Epidermal melanocyte (primary cell): ENCODE data around the gene COL13A1.

Source experiments
- DNase-seq: peaks from one replicate; pipeline ENCODE4 v3.0.0; 2011; ENCODE audit warnings: low spot score; ENCODE audit not compliant: insufficient read length

Gene COL13A1

GRCh38 chr10:69845574-69846292, 44.0 kb downstream of the COL13A1 start:
- DNase-seq, result peak; percentile 78

DNA sequence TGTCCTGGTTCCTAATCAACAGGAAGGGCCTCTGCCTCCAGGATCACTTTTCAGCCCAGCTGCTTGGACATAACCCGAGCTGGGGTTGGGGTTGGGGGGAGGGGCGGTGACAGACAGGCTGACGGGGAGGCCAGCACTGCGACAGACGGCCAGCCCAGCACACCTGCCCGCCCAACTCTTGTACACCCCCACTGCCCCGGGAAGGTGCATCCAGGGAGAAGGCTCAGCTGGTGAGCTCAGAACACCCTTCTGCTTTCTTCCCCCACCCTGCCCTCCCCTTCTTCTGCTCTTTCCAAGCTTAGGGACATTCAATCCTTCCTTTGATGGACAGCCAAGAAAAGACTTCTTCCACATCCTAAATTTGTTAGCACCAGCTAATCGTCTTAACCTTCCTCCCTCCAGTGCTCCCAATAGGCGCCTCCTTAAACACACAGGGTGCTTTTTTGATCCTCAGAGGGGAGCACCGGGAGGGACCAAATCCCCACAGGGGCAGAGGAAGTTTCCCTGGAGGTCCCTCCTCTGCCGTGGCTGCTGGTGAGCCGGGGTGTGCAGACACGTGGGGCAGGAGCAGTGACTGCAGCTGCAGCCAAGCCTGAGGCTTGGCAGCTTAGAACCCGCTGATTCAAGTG, 44.7 kb downstream of the COL13A1 start:
- DNase-seq, result no peak

DNA sequence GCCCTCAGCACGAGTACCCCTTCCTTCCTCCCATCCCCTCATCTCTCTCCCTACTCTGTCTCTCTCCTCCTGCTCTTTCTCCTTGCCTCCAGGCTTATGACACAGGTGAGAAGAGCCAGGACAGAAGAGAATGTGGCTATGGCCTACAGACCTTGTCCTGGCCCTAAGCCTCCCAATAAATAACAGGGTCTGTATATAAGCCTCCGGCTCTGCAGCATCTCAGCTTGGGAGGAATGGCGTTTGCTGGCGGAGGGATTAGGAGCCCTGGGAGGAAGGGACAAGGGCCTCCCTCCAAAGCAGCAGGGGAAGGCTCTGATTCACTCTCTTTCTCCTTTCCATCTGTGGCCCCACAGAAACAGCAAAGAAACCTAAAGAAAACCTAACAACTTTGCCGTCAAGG, 45.8 kb downstream of the COL13A1 start:
- no peak for DNase-seq

DNA sequence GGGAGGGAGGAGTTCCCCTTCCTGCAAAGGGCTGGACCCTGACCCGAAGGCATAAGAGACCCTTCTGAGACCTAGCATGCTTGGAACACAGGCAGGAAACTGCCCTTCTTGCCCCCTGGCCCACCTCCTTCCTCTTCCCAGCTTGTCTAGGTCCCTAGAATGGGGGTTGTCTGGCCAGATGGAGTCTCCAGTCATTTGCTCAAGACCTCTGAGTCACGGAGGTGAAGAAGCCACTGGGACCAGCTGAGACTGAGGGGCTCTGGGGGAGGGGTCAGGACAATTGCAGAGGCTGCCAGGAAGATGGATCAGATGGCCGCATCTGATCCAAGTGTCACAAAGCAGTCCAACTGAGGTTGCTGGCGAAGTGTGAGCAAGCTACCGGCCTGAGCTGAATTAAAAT, 46.2 kb downstream of the COL13A1 start:
- DNase-seq, result no peak

GRCh38 chr10:69848454-69848853, 46.7 kb downstream of the COL13A1 start:
- DNase-seq, result no peak

DNA sequence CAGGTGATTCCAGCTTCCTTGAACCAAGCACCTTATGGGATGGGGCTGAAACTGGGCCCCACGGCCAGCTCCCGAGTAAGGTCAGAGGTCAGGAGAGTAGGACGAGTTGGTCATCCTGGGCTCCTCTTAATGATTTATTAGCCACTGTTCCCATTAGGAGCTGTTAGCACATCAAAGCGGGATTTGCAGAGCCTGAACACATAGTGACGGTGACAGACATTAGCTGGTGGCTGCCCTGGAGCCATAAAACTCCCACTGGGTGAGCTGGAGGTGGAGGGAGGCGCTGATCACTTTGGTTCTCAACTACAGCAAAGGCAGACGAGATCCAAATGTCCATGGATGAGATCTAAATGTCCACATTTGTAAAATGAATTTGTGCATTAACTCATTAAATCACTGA, 48.1 kb downstream of the COL13A1 start:
- no peak for DNase-seq

GRCh38 chr10:69850440-69850839, 48.7 kb downstream of the COL13A1 start:
- no peak for DNase-seq

DNA sequence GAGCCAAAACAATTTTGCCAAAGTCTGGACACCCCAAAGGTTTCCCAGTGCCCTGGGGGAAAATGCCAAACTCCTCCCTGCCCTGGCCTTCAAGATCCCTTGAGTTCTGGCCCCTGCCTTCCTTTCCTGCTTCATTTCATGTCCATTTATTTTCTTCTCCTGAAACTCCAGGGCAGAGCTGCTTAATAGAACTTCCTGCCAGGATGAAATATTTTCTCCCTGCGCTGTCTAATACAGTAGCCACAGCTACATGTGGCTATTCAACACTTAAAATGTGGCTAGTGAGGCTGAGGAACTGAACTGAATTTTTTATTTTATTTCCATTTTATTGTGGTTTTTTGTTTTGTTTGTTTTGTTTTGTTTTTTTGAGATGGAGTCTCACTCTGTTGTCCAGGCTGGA, 49.6 kb downstream of the COL13A1 start:
- no peak for DNase-seq

DNA sequence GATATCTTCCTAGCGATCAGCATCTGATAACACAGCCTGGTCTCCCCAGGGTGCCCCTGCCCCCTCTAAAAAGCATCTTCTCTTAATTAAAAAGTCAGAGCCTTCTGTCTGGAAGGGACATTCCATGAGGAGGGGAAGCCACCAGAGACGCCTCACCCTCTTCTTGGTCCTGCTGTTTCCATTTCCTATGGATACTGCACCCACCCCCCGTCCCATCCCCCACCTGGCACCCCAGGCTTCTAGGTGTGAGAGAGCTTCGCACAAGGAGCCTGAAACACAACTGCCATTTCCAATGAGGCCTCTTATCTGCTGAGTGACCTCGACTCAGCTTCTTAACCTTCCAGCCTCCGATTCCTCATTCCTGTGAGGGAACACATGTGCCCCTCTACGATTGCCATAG, 51.4 kb downstream of the COL13A1 start:
- DNase-seq, result no peak

- no peak for DNase-seq
These were observed 53.0 kb downstream of the COL13A1 start for GRCh38 chr10:69854511-69855345.

DNA sequence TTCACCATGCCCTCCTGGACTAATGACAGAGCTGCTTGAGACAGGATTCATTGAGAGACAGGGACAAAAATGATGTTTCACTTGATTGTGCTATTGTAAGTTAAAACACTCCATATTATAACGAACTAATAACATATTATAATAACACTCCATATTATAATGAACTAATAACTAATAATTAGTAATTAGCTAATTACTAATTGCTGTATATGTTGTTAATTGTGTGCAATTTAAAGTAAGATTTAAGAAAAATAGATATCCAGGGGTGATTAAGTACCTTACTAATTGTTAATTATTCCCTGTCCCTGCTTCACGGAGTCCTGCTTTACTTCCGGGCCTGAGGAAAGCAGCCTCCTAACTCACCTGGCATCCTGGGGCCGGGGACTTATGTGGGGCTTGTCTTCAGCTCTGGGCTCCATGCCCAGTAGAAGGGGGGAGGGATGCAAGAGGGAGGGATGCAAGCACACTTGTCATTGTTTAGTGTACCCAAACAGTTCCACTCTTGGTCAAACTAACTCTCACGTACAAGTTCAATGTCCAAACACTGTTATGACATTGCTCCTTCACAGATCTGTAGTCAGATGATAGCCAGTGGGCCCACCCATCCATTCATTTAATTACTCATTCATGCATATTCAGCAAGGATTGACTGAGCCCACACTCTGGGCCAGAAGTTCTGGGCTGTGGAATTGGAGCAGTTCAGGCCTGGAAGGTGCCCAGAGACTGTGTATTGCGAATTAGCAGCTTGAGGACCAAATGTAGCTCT, 53.8 kb downstream of the COL13A1 start:
- DNase-seq, result no peak

DNA sequence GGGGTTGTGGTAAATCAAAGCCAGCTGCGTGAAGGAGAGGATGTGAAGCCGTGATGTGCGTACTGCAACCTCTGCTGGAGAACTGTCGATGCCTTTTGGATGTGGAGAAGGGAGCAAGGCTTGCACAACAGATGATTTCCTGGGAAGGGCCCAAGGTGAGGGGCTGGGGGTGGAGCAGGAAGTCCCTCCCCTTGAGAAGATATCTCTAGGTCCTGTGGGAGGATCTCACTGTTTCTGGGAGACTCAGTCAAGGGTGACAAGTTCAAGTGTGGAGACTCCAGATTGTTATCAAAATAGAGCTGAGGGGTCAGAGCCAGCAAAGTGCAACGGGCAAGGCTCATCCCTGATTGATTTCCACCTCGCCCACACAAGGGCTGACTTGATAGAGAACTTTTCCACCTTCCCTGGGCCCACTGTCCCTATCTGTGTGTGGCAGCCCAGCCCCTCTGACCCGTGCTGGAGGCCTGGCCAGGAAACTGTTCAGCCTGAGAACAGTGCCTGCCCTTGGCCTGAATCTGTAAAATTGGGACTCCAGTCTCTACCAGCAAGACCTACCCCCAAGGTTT, 55.0 kb downstream of the COL13A1 start:
- DNase-seq, result no peak

DNA sequence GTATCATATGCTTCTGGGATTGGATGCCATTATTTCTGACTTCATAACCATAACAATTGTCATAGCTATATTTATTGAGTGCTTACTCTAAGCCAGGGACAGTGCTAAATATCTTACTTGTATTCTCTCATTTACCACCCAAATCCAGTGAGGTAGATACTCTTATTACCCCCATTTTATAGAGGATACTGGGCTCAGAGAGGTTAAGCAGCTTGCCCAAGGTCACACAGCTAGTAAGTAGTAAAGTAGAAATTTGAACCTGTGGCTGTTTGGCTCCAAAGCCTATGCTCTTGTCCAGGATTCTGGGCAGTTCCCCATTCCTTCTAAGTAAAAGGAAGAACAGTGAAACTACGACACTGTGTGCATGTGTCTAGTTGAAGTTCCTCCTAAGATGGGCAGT, 56.5 kb downstream of the COL13A1 start:
- no peak for DNase-seq

- no peak for DNase-seq
These were observed 58.6 kb downstream of the COL13A1 start for GRCh38 chr10:69860271-69860670.

DNA sequence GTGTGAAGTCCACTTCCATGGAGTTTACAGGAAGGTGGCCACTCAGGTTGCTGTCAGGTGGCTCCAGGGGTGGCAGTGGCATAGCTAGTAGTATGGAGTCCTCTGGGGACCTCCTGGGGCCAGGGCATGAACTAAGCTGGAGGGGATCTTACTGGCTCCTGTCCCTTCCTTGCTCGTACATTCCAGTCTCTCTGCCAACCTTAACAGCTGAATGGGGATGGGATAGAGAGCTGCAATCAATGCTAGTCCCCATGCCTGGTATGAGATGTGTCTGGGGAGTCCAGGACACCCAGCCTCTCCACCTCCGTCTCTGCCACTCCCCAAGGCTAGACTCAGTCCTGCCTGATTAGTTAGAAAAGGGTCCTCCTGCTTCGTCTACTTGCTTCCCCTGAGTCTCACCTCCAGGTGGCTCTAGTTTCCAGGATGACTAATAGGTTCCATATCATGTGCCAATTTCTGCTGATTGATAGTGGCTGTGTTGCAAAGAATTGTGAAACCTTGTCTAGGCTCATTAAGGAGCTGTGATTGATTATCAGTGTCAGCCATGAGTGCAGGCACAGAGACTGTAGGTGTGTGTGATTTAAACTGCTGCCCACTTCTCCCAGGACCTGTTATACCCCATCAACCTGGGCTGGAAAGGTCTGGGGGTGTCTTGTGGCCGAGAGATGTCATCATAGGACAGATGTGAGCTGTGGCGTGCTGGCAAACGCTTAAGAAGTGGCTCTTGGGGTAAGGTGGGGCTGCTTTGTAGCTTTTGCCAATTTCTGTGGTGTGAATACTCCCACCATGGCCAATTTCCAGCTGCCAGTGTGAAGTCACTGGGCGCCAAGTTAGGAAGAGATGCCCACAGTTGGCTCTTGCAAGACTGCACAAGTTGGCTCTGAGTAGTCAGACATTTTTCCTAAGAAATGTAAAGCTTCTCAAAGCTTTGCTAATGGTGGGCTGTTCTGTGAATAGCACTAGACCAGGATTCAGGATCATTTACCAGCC, 59.8 kb downstream of the COL13A1 start:
- DNase-seq, result no peak

GRCh38 chr10:69862882-69863530, 61.3 kb downstream of the COL13A1 start:
- no peak for DNase-seq

GRCh38 chr10:69863580-69863979, 61.9 kb downstream of the COL13A1 start:
- no peak for DNase-seq

DNA sequence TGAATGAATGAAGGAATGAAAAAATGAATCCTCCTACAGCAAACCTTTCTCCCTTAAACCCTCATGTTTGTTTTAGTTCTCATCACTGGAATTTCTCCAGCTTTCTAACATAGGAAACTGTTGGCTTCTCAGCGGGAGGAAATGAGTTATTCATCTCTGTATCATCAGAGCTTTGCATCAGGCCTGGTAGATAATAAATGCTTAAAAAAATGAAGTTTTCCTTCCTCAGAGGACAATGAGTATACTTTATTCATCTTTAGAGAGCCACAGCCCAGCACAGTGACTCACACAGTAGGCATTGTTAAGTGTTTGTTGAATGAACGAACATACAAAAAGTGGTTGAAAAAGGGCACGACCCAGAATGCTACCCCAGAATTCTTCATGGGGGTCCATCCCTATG, 62.6 kb downstream of the COL13A1 start:
- DNase-seq, result no peak

- DNase-seq, result no peak
These were observed 63.7 kb downstream of the COL13A1 start for GRCh38 chr10:69865450-69865849.
